GM18907 (cell line): ENCODE measurements around the gene MAGEA9.
"Not testable (repeated sequence)": the region's sequence is repeated elsewhere in the genome, so short reads cannot be mapped to it uniquely, and the experiment has no call there.

ENCODE experiments used
- ATAC-seq: cut with Tn5 transposase; IDR thresholded peaks from one replicate; pipeline ENCODE4 v1.9.1; 2021; ENCODE audit warnings: mild to moderate bottlenecking, moderate library complexity; ENCODE audit not compliant: unreplicated experiment

MAGEA9 gene

GRCh38 chrX:149807747-149808458, 26.2 kb downstream of the MAGEA9 start:
- ATAC-seq = no peak

GRCh38 chrX:149818652-149819051, 36.9 kb downstream of the MAGEA9 start:
- no peak for ATAC-seq

GRCh38 chrX:149819371-149819770, 37.6 kb downstream of the MAGEA9 start:
- ATAC-seq = no peak

DNA sequence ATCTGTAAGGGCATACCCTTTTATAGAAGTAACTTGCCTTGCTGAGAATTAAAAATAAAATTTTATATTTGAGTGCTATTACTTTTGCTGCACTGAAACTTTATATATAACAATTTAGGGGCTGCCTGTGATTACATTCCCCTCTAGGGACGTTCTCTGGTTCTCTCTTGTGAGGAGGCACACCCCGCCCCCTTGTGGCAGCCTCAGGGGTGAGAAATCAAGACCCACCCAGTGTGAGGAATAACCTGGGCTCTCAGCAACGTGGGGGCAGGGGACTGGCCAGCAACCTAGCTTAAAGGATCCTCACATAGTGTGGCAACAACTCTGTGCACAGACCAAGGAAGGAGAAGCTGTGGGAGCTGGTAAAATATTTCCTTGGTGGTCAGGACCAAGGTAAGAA, 43.7 kb downstream of the MAGEA9 start:
- ATAC-seq = no peak

DNA sequence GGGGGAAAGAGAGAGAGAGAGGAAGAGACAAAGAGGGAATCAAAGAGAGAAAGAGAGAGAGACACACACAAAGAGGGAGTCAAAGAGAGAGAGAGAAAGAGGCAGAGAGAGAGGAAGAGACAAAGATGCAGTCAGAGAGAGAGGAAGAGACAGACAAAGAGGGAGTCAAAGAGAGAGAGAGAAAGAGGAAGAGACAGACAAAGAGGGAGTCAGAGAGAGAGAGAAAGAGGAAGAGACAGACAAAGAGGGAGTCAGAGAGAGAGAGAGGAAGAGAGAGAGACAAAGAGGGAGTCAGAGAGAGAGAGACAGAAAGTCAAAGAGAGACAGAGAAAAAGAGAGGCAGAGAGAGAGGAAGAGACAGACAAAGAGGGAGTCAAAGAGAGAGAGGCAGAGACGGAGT, 45.5 kb downstream of the MAGEA9 start:
- ATAC-seq = no peak

DNA sequence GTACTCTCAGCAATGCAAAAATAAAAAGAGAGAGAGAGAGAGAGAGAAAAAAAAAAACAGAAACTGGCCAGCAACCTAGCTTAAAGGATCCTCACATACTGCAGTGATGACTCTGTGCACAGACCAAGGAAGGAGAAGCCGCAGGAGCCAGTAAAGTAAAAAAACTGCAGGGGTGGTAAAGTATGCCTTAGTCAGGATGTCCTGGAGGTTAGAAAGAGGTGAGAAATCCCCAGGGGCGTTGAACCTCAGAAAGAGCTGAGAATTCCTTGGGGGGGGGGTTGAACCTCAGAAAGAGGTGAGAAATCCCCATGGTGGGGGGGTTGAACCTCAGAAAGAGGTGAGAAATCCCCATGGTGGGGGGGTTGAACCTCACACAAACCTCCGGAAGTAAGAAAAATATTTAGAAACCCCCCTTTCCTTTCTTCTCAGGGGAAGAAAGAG, 48.0 kb downstream of the MAGEA9 start:
- ATAC-seq = peak; percentile 71

- peak; percentile 64 for ATAC-seq
Measured at GRCh38 chrX:149830192-149830873, 48.6 kb downstream of the MAGEA9 start.

DNA sequence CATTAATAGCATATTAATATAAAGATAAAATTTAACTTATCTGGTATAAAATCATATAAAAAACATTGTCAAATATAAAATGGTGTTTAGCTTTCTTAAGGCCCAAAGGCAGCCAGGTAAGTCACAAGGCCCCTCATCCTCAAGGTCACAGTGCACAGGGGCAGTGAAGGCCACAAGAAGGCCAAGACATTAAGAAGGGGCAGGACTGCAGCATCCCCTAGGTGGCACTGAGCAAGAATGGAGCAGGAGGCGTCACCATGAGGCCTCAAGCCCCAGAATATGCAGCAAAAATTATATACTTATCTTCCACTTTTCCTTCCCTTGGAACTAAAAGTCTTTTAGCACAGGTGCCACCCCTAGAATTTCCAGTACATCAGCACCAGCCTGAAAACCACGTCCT, 49.7 kb downstream of the MAGEA9 start:
- ATAC-seq = no peak

DNA sequence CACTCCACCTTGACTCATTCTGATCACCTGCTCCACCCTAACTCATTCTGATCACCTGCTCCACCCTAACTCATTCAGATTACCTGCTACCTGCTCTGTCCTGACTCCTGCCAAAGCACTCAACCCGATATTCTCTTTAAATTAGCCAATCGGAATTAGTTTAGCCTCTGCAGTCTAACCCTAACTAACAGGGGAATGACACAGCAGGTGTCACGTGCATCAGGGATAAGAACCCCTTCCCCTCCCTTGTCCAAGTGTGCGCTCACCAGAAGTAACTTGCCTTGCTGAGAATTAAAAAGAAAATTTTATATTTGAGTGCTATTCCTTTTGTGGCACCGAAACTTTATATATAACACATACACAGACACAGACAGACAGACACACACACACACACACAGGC, 55.0 kb downstream of the MAGEA9 start:
- not testable (repeated sequence) for ATAC-seq

- ATAC-seq = no peak
Measured at GRCh38 chrX:149837167-149837566, 55.4 kb downstream of the MAGEA9 start.
